ENCODE measurements around the gene ADAM12. TPM values are rescaled to one million over a fixed set of nuclear protein-coding genes. Genes with fewer than 3 reads are reported as not detected.

The ADAM12 gene
- total RNA-seq, 1 donor from 2014 or later = not detected

- intact Hi-C loops (cut with DNase I) = no loop called here
- Histone ChIP-seq H3K27ac (no peak overlapping the region), H3K27me3 (no peaks in the 10 kb centered on the region), H3K4me3 (no peak overlapping the region), H3K9me3 (no peaks in the 10 kb centered on the region), H3K36me3 (no peaks in the 10 kb centered on the region), H3K4me1 (no peaks in the 10 kb centered on the region)
- no peak for TF ChIP-seq CTCF (IDR thresholded peaks at IDR 0.05)
- DNase-seq (ENCODE audit: low spot score in 2 of 2) = no peak
Observed at GRCh38 chr10:126087796-126088505, 300.3 kb downstream of the ADAM12 start.

- no peak overlapping the region for H3K4me3 ChIP-seq
- no peaks in the 10 kb centered on the region for H3K27me3 ChIP-seq
- H3K27ac ChIP-seq = no peak overlapping the region
- no peak for TF ChIP-seq CTCF (IDR thresholded peaks at IDR 0.05)
- intact Hi-C loops (cut with DNase I) = no loop called here
- H3K4me1 ChIP-seq = no peaks in the 10 kb centered on the region
- H3K36me3 ChIP-seq = no peaks in the 10 kb centered on the region
- no peaks in the 10 kb centered on the region for H3K9me3 ChIP-seq
- no peak for DNase-seq (ENCODE audit: low spot score in 2 of 2)
Observed at GRCh38 chr10:126087153-126087680, 301.1 kb downstream of the ADAM12 start.

- H3K36me3 ChIP-seq = no peaks in the 10 kb centered on the region
- no peaks in the 10 kb centered on the region for H3K27me3 ChIP-seq
- no peak overlapping the region for H3K27ac ChIP-seq
- intact Hi-C loops (cut with DNase I) = no loop called here
- no peak overlapping the region for H3K4me3 ChIP-seq
- peaks cover 0 to 2% of the 10 kb centered on the region in 2 donors for H3K4me1 ChIP-seq
- TF ChIP-seq CTCF (IDR thresholded peaks at IDR 0.05) = no peak
- DNase-seq (ENCODE audit: low spot score in 2 of 2) = no peak
- no peaks in the 10 kb centered on the region for H3K9me3 ChIP-seq
Observed at GRCh38 chr10:126085806-126086205, 302.5 kb downstream of the ADAM12 start.

GRCh38 chr10:126084369-126084768, 303.9 kb downstream of the ADAM12 start:
- no peak for TF ChIP-seq CTCF (IDR thresholded peaks at IDR 0.05)
- intact Hi-C loops (cut with DNase I) = no loop called here
- no peaks in the 10 kb centered on the region for H3K36me3 ChIP-seq
- no peak for DNase-seq (ENCODE audit: low spot score in 2 of 2)
- no peak overlapping the region for H3K27ac ChIP-seq
- H3K9me3 ChIP-seq = no peaks in the 10 kb centered on the region
- no peaks in the 10 kb centered on the region for H3K27me3 ChIP-seq
- peaks cover 0 to 7% of the 10 kb centered on the region in 2 donors for H3K4me1 ChIP-seq
- no peak overlapping the region for H3K4me3 ChIP-seq

GRCh38 chr10:126083009-126083408, 305.3 kb downstream of the ADAM12 start:
- peaks cover 0 to 7% of the 10 kb centered on the region in 2 donors for H3K4me1 ChIP-seq
- TF ChIP-seq CTCF (IDR thresholded peaks at IDR 0.05) = no peak
- H3K9me3 ChIP-seq = no peaks in the 10 kb centered on the region
- H3K36me3 ChIP-seq = no peaks in the 10 kb centered on the region
- no peak overlapping the region for H3K4me3 ChIP-seq
- no peak overlapping the region for H3K27ac ChIP-seq
- no peak for DNase-seq (ENCODE audit: low spot score in 2 of 2)
- intact Hi-C loops (cut with DNase I) = no loop called here
- H3K27me3 ChIP-seq = no peaks in the 10 kb centered on the region

All from ascending aorta (tissue), 2 donors.